ENCODE results near the gene LAMB1.
"Not testable (repeated sequence)": the region's sequence is repeated elsewhere in the genome, so short reads cannot be mapped to it uniquely, and the experiment has no call there.

Gene LAMB1

DNA sequence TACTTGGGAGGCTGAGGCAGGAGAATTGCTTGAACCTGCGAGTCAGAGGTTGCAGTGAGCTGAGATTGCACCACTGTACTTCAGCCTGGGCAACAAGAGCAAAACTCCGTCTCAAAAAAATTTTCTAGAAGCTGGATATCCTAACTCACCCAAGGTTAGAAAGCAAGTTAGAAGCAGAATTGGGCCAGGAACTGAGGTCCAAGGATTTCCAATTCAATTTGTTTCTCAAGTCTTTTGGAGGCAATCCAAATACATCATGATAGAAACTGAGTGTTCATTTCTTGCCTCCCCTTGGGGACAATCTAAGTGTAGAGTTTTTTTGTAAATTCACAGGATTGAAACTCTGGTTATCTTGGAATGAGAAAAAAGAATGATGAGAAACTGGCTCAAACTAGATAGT lies 45.5 kb downstream of the LAMB1 start:
- CTCF ChIA-PET, result no interaction called here
- TF ChIP-seq, protein P1, sequence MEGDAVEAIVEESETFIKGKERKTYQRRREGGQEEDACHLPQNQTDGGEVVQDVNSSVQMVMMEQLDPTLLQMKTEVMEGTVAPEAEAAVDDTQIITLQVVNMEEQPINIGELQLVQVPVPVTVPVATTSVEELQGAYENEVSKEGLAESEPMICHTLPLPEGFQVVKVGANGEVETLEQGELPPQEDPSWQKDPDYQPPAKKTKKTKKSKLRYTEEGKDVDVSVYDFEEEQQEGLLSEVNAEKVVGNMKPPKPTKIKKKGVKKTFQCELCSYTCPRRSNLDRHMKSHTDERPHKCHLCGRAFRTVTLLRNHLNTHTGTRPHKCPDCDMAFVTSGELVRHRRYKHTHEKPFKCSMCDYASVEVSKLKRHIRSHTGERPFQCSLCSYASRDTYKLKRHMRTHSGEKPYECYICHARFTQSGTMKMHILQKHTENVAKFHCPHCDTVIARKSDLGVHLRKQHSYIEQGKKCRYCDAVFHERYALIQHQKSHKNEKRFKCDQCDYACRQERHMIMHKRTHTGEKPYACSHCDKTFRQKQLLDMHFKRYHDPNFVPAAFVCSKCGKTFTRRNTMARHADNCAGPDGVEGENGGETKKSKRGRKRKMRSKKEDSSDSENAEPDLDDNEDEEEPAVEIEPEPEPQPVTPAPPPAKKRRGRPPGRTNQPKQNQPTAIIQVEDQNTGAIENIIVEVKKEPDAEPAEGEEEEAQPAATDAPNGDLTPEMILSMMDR (IDR thresholded peaks at IDR 0.05; ENCODE audit: control extremely low read depth, extremely low read depth, low read depth, missing control alignments), result no peak
- no peak for DNase-seq (ENCODE audit: extremely low spot score)
- POLR2A ChIA-PET, result no interaction called here

DNA sequence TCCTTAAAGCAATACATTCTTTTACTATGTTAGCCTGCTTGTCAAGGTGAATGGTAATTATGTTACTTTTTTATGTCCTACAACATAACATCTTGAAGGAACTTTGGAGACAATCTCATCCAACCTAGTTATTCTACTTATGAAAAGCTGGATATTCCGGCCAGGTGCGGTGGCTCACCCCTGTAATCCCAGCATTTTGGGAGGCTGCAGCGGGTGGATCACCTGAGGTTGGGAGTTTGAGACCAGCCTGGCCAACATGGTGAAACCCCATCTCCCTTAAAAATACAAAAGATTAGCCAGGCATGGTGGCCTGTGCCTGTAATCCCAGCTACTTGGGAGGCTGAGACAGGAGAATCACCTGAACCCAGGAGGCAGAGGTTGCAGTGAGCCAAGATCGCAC lies 46.0 kb downstream of the LAMB1 start:
- POLR2A ChIA-PET; CTCF ChIA-PET; DNase-seq (ENCODE audit: extremely low spot score): not testable (repeated sequence)

DNA sequence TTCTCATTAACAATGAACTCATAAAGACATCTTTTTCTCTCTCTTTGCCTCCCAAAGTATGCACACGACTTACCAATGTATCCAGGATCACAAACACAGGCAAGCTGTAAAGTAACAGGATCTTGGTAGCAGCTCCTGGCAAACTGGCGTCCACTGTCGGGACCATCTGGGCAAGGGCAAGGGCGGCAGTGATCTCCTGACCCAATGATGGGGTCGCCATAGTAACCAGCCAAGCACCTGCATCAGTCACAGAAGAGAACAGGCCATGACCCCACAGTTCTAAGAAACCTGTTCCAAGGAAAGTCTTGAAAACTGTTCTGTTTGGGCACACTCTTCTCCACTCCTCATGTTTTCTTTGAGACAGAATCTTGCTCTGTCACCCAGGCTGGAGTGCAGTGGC lies 47.6 kb downstream of the LAMB1 start:
- ChIA-PET POLR2A (no interaction called here), CTCF (interaction anchor here (1.1 kb wide), 1 partner anchor 27 kb away, joined by 3 read pairs; no protein-coding TSS in a partner anchor)
- TF ChIP-seq, protein P1 (IDR thresholded peaks at IDR 0.05; ENCODE audit: control extremely low read depth, extremely low read depth, low read depth, missing control alignments), result no peak
- no peak for DNase-seq (ENCODE audit: extremely low spot score)

DNA sequence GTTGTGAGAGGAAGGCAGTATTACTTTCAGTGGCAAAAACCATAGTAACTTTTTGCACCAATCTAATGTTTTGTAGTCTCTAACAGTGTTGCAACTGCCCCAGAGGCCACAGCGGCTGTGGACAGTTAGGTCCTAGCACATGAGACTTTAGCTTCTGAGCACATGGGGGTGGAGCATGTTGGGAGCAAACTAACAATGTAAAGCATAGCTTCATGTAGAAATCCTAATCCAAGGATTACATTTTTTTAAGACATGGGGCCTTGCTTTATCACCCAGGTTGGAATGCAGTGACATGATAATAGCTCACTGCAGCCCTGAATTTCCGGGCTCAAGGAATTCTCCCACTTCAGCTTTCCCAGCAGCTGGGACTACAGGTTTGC lies 49.0 kb downstream of the LAMB1 start:
- CTCF ChIA-PET, result interaction anchor here (1.1 kb wide), 1 partner anchor 79 kb away, joined by 3 read pairs; no protein-coding TSS in a partner anchor
- POLR2A ChIA-PET, result no interaction called here

DNA sequence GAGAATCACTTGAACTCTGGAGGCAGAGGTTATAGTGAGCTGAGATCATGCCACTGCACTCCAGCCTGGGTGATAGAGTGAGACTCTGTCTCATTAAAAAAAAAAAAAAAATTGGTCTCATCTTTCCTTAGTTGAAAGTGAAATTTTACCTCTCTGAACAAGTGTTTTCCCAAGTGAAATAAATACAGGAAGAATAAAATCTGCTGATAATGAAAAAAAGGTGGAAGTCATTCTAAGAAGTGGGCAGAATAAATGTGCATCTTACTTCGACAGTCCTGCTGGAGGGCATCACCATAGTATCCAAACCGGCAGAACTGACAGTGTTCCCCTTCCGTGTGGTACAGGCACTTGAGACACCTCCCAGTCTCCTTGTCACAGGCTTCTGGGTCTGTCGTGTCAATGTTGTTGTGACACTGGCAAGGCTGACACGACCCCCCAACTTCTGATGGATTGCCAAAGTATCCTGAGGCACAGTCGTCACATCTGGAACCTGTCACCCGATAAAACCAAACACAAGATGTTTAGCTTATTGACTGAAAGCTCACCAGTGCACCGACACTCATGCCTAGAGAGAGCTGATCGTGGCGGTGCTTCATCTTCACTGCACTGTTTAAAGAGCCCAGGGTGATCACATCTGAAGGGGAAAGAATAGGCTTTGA lies 49.6 kb downstream of the LAMB1 start:
- TF ChIP-seq, protein P1 (IDR thresholded peaks at IDR 0.05; ENCODE audit: control extremely low read depth, extremely low read depth, low read depth, missing control alignments), result no peak
- POLR2A ChIA-PET, result no interaction called here
- no peak for DNase-seq (ENCODE audit: extremely low spot score)
- CTCF ChIA-PET, result no interaction called here

More for the DNA sequence above, 49.0 kb downstream of the LAMB1 start:
- DNase-seq (ENCODE audit: extremely low spot score), result no peak
- TF ChIP-seq, protein P1 (IDR thresholded peaks at IDR 0.05; ENCODE audit: control extremely low read depth, extremely low read depth, low read depth, missing control alignments), result no peak

DNA sequence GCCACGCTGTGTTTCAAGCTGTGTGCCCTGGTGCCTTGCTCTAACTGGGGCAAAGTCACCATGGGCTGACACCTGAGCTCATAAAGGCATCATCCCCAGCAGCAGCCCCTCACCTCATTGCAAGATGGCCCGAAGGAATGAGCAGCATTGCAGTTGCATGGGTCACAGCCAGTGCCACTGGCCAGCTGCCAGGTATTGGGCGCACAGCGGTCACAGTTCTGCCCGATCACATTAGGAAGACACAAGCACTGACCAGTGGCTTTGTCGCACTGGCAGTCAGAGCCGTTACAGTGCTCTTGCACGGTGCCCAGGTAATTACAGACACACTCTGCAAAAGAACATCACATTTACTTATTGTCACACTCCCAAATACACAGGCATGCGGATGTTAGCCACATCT lies 51.1 kb downstream of the LAMB1 start:
- ChIA-PET POLR2A (no interaction called here), CTCF (no interaction called here)
- DNase-seq (ENCODE audit: extremely low spot score), result no peak
- TF ChIP-seq, protein P1 (IDR thresholded peaks at IDR 0.05; ENCODE audit: control extremely low read depth, extremely low read depth, low read depth, missing control alignments), result no peak

DNA sequence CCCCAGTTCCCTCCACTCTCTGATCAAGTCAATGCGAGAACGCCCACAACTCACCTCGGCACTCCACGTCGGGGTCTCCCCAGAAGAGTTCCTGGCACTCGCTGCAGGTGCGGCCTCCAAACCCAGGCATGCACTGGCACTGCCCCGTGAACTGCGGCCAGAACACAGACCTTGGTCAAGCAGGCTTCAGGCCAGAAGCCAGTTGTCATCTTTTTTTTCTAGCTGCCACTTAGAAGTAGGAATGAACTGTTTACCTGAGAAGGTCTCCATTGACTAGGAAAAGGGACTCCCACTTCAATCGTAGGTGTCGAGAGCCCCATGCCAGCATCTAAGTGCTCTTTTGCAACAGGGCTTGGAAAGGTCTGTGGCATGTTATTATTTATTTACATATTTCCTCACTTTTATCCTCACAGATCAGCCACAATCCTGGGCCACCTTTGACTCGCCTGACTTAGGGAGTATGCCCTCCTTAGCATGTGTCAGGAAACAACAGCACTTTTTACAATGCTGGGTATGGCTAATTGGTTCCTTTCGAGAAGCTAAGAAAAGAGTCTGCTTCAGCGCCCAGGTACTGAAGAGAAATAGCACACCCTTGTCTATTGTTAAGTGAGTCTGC lies 51.7 kb downstream of the LAMB1 start:
- TF ChIP-seq, protein P1 (IDR thresholded peaks at IDR 0.05; ENCODE audit: control extremely low read depth, extremely low read depth, low read depth, missing control alignments), result no peak
- ChIA-PET CTCF (no interaction called here), POLR2A (no interaction called here)
- DNase-seq (ENCODE audit: extremely low spot score), result no peak

Measured in GM10248 (cell line).